Neural crest cell (in vitro differentiated cells): ENCODE results near the gene RNU4-1. TPM values are rescaled to one million over a fixed set of nuclear protein-coding genes. Genes with fewer than 3 reads are reported as not detected.

Source experiments
- DNase-seq: peaks from one replicate; pipeline ENCODE4 v3.0.0; 2021; ENCODE audit warnings: low read depth, mixed read lengths, low spot score
- H3K27ac Mint-ChIP-seq: one replicate; pipeline ENCODE4 v1.8.0; 2021; ENCODE audit warnings: mild to moderate bottlenecking, mixed read lengths; ENCODE audit not compliant: unreplicated experiment
- H3K27me3 Mint-ChIP-seq: 2 replicates; pipeline ENCODE4 v1.8.0; 2021; ENCODE audit warnings: low read depth, mild to moderate bottlenecking, mixed read lengths
- H3K36me3 Mint-ChIP-seq: 2 replicates; pipeline ENCODE4 v1.8.0; 2021; ENCODE audit warnings: low read depth, mild to moderate bottlenecking, mixed read lengths
- H3K4me1 Mint-ChIP-seq: 2 replicates; pipeline ENCODE4 v1.8.0; 2021; ENCODE audit warnings: mixed read lengths
- H3K4me3 Mint-ChIP-seq: one replicate; pipeline ENCODE4 v1.8.0; 2021; ENCODE audit warnings: mild to moderate bottlenecking, mixed read lengths
- H3K9me3 Mint-ChIP-seq: 2 replicates; pipeline ENCODE4 v1.8.0; 2021; ENCODE audit warnings: mixed read lengths
- CTCF ChIP-seq: fragments of 200-600 bp; sonication (generic); conservative IDR thresholded peaks from 2 replicates; pipeline ENCODE4 v1.5.0; 2021; ENCODE audit warnings: antibody characterized with exemption, mild to moderate bottlenecking
- total RNA-seq: library from RNA; stranded (reverse); gene quantifications from 2 replicates; pipeline ENCODE4 v1.2.1, GENCODE V29; 2021

RNU4-1 gene
- total RNA-seq, 1 donor from 2014 or later = 4,941 TPM

- no peak for DNase-seq
- H3K36me3 Mint-ChIP-seq = no peaks in the 10 kb centered on the region
- peak overlapping the region; percentile 55 for H3K27ac Mint-ChIP-seq
- no peak for TF ChIP-seq CTCF
- peak overlapping the region; percentile 92 for H3K4me3 Mint-ChIP-seq
- H3K27me3 Mint-ChIP-seq = peaks cover 3% of the 10 kb centered on the region
- H3K9me3 Mint-ChIP-seq = no peaks in the 10 kb centered on the region
- H3K4me1 Mint-ChIP-seq = peaks cover 55% of the 10 kb centered on the region
Observed at GRCh38 chr12:120263748-120264085, 29.3 kb downstream of the RNU4-1 start.

GRCh38 chr12:120262852-120263747 lies 29.9 kb downstream of the RNU4-1 start:
- no peak for TF ChIP-seq CTCF
- H3K4me3 Mint-ChIP-seq = peak overlapping the region; percentile 92
- H3K4me1 Mint-ChIP-seq = peaks cover 61% of the 10 kb centered on the region
- peak overlapping the region; percentile 55 for H3K27ac Mint-ChIP-seq
- H3K36me3 Mint-ChIP-seq = no peaks in the 10 kb centered on the region
- DNase-seq = no peak
- H3K9me3 Mint-ChIP-seq = no peaks in the 10 kb centered on the region
- peaks cover 3% of the 10 kb centered on the region for H3K27me3 Mint-ChIP-seq

- DNase-seq = no peak
- no peak for TF ChIP-seq CTCF
- Mint-ChIP-seq H3K36me3 (no peaks in the 10 kb centered on the region), H3K27me3 (peaks cover 3% of the 10 kb centered on the region), H3K4me1 (peaks cover 67% of the 10 kb centered on the region), H3K9me3 (no peaks in the 10 kb centered on the region), H3K27ac (peak overlapping the region; percentile 54), H3K4me3 (peak overlapping the region; percentile 92)
Observed at GRCh38 chr12:120261951-120262851, 30.8 kb downstream of the RNU4-1 start.

- Mint-ChIP-seq H3K9me3 (no peaks in the 10 kb centered on the region), H3K27me3 (peaks cover 3% of the 10 kb centered on the region), H3K4me1 (peaks cover 65% of the 10 kb centered on the region), H3K36me3 (no peaks in the 10 kb centered on the region), H3K27ac (no peak overlapping the region), H3K4me3 (peak overlapping the region; percentile 67)
- no peak for DNase-seq
- no peak for TF ChIP-seq CTCF
Observed at GRCh38 chr12:120260607-120261006, 32.4 kb downstream of the RNU4-1 start.

- Mint-ChIP-seq H3K9me3 (no peaks in the 10 kb centered on the region), H3K4me3 (peak overlapping the region; percentile 23), H3K27me3 (peaks cover under 1% of the 10 kb centered on the region), H3K4me1 (peaks cover 65% of the 10 kb centered on the region), H3K27ac (peak overlapping the region; percentile 35), H3K36me3 (no peaks in the 10 kb centered on the region)
- TF ChIP-seq CTCF = no peak
- no peak for DNase-seq
Observed at GRCh38 chr12:120259418-120260202, 33.4 kb downstream of the RNU4-1 start.
